ENCODE measurements around the gene PGGHG.

The PGGHG gene

GRCh38 chr11:272931-273198 lies 16.1 kb upstream of the PGGHG start:
- Histone ChIP-seq H3K79me2 (ENCODE audit: insufficient read depth, low read length) (no peaks in the 10 kb centered on the region), H3K4me1 (ENCODE audit: insufficient read depth, low read length, severe bottlenecking) (peaks cover 36% of the 10 kb centered on the region), H4K20me1 (ENCODE audit: insufficient read depth, low read length) (no peaks in the 10 kb centered on the region), H3K27me3 (ENCODE audit: insufficient read depth, low read length) (no peaks in the 10 kb centered on the region), H3K36me3 (ENCODE audit: insufficient read depth, low read length) (no peaks in the 10 kb centered on the region), H2AFZ (ENCODE audit: low read length) (no peak overlapping the region), H3K4me2 (ENCODE audit: low read length) (no peak overlapping the region), H3K27ac (ENCODE audit: low read depth, low read length, poor library complexity, severe bottlenecking) (no peak overlapping the region), H3F3A (ENCODE audit: insufficient read depth, low read length) (no peaks in the 10 kb centered on the region; the same call in 1 of the 2 replicates), H3K9ac (ENCODE audit: low read length) (no peak overlapping the region), H3K9me3 (ENCODE audit: low read length) (peaks cover 6% of the 10 kb centered on the region; the same call in 1 of the 2 replicates), H3K9me2 (ENCODE audit: low read depth, low read length) (no peaks in the 10 kb centered on the region), H3K4me3 (ENCODE audit: low read depth, low read length, poor library complexity, severe bottlenecking) (no peak overlapping the region)
- TF ChIP-seq CTCF (IDR thresholded peaks at IDR 0.05; ENCODE audit: low read length) (no peak), EZH2 (IDR thresholded peaks at IDR 0.05; ENCODE audit: borderline replicate concordance, low read length) (no peak)

- no peak overlapping the region for H3K27ac ChIP-seq (ENCODE audit: low read depth, low read length, poor library complexity, severe bottlenecking)
- no peak overlapping the region for H3K9ac ChIP-seq (ENCODE audit: low read length)
- no peaks in the 10 kb centered on the region for H3K79me2 ChIP-seq (ENCODE audit: insufficient read depth, low read length)
- peaks cover 7% of the 10 kb centered on the region for H3K4me1 ChIP-seq (ENCODE audit: insufficient read depth, low read length, severe bottlenecking)
- H3K9me2 ChIP-seq (ENCODE audit: low read depth, low read length), result no peaks in the 10 kb centered on the region
- TF ChIP-seq EZH2 (IDR thresholded peaks at IDR 0.05; ENCODE audit: borderline replicate concordance, low read length) (no peak), CTCF (IDR thresholded peaks at IDR 0.05; ENCODE audit: low read length) (no peak)
- H3K27me3 ChIP-seq (ENCODE audit: insufficient read depth, low read length), result no peaks in the 10 kb centered on the region
- H3K4me3 ChIP-seq (ENCODE audit: low read depth, low read length, poor library complexity, severe bottlenecking), result no peak overlapping the region
- H2AFZ ChIP-seq (ENCODE audit: low read length), result no peak overlapping the region
- H4K20me1 ChIP-seq (ENCODE audit: insufficient read depth, low read length), result no peaks in the 10 kb centered on the region
- H3K4me2 ChIP-seq (ENCODE audit: low read length), result no peak overlapping the region
- H3F3A ChIP-seq (ENCODE audit: insufficient read depth, low read length), result no peaks in the 10 kb centered on the region; the same call in 1 of the 2 replicates
- H3K36me3 ChIP-seq (ENCODE audit: insufficient read depth, low read length), result no peaks in the 10 kb centered on the region
- peaks cover 6% of the 10 kb centered on the region; the same call in 1 of the 2 replicates for H3K9me3 ChIP-seq (ENCODE audit: low read length)
These were observed 12.7 kb upstream of the PGGHG start for GRCh38 chr11:276219-276618.

DNA sequence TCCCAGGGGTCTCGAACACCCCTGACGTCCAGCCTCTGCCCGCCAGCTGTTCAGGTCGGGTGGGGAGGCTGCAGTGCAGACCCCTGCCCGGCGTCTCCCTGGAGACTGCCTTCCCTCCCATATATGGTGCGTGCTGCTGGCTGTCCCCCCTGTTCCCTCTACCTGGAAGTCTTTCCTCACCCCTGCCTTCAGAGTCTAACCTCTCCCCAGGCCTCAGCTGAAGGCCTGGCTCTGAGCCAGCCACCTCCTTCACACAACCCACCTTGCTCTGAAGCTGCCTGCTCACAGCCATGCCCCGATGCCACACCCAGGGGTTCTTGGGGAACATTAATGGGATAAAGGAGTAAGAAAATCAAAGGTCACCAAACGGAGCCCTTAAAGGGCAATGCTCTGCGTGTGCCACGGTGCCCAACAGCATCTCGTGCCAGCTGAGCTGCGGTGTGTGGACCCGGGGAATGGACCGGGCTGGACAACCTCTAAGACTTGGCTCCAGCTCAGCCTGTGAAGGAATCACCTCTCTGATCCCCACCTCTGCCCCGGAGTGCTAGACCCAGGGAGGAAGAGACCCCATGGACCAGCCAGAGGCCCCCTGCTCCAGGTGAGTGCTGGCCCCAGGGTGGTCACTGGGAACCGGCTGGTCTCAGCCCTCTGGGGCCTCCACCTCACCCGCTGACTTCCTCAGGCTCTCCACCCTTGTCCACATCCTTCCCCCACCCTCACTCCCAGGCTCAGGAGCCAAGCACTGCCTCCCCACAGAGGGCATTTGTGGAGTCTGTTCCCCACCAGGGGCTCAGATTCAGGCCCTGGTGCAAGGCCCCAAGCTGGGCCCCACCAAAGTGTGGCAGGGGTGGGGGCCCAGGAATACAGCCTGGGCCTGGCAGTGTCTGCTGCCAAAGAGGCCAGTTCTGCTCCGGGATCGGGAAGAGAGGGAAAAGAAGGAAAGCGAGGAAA lies 10.7 kb upstream of the PGGHG start, which contains the start of gene NLRP6:
TSS of gene NLRP6 (plus strand) at position 407 of the 951 bp plus-strand sequence. CDS start at position 570, 163 bp downstream.
- peaks cover 10% of the 10 kb centered on the region for H3K4me1 ChIP-seq (ENCODE audit: insufficient read depth, low read length, severe bottlenecking)
- H3K9ac ChIP-seq (ENCODE audit: low read length), result no peak within 1 kb of the TSS
- H3F3A ChIP-seq (ENCODE audit: insufficient read depth, low read length), result no peaks in the 10 kb centered on the region; the same call in 1 of the 2 replicates
- H4K20me1 ChIP-seq (ENCODE audit: insufficient read depth, low read length), result no peaks in the 10 kb centered on the region
- H2AFZ ChIP-seq (ENCODE audit: low read length), result no peak within 1 kb of the TSS
- no peaks in the 10 kb centered on the region for H3K9me2 ChIP-seq (ENCODE audit: low read depth, low read length)
- no peak within 1 kb of the TSS for H3K4me2 ChIP-seq (ENCODE audit: low read length)
- no peak within 1 kb of the TSS for H3K4me3 ChIP-seq (ENCODE audit: low read depth, low read length, poor library complexity, severe bottlenecking)
- peaks cover 6% of the 10 kb centered on the region; the same call in 1 of the 2 replicates for H3K9me3 ChIP-seq (ENCODE audit: low read length)
- no peaks in the 10 kb centered on the region for H3K79me2 ChIP-seq (ENCODE audit: insufficient read depth, low read length)
- no peaks in the 10 kb centered on the region for H3K36me3 ChIP-seq (ENCODE audit: insufficient read depth, low read length)
- TF ChIP-seq CTCF (IDR thresholded peaks at IDR 0.05; ENCODE audit: low read length) (no peak), EZH2 (IDR thresholded peaks at IDR 0.05; ENCODE audit: borderline replicate concordance, low read length) (no peak)
- no peak within 1 kb of the TSS for H3K27ac ChIP-seq (ENCODE audit: low read depth, low read length, poor library complexity, severe bottlenecking)
- no peaks in the 10 kb centered on the region for H3K27me3 ChIP-seq (ENCODE audit: insufficient read depth, low read length)
